ENCODE results near the gene HPS3.
"Not testable (repeated sequence)": the region's sequence is repeated elsewhere in the genome, so short reads cannot be mapped to it uniquely, and the experiment has no call there.

Gene HPS3

DNA sequence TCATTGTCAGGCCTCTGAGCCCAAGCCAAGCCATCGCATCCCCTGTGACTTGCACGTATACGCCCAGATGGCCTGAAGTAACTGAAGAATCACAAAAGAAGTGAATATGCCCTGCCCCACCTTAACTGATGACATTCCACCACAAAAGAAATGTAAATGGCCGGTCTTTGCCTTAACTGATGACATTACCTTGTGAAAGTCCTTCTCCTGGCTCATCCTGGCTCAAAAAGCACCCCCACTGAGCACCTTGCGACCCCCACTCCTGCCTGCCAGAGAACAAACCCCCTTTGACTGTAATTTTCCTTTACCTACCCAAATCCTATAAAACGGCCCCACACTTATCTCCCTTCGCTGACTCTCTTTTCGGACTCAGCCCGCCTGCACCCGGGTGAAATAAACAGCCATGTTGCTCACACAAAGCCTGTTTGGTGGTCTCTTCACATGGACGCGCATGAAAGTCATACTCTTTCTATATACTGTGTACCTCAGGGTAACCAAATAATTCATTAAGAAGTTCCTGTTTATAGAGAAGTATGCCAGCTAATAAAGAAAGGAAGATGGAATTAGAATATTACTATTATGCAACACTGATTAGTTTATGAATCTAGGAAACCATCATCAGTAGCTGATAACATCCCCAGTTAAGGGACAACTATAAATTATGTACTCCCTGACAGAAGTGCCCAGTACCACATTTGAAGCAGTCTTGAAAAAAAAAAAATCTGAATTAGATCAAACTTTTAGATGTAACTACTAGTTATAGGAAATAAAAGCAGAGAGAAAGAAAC, 67.6 kb downstream of the HPS3 start:
- DNase-seq = not testable (repeated sequence)

- DNase-seq = no peak
These were observed 68.2 kb downstream of the HPS3 start for GRCh38 chr3:149197669-149198068.

- no peak for DNase-seq
These were observed 69.2 kb downstream of the HPS3 start for GRCh38 chr3:149198611-149199010.

DNA sequence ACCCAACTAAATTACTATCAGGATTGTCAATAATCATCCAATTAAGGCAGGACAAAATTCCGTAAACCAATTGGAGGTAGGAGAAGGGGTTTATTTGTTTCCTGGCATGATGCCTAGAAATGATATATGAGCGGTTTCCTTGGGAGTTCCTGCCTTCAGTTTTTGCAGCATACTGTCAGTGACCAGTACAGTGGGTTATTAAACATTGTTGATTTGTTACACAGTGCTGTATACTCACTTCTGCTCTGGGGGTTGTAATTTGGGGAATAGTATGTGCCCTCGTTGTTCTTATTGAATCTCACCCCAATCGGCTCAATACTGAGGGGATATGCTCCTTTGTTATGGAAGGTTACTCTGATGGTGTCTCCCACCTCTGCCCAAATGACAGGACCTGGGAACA, 70.0 kb downstream of the HPS3 start:
- DNase-seq = no peak

DNA sequence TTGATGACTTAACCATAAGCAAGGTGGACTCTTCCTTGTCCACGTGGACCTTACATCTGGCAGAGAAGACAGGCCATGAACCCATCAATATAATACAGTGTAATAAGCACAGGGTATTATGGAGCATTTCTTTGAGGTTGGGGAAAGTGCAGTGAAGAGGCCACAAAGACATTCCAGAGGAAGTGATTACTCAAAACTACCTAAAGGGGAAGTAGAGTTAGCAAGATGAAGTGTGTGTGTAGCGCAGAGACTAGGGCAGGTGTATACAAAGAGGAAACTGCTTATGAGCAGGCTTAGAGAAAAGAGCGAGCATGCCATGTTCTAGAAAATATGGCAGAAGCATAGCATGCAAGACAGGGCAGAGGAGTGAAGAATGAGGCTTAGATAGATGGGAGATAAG, 74.3 kb downstream of the HPS3 start:
- DNase-seq = no peak

DNA sequence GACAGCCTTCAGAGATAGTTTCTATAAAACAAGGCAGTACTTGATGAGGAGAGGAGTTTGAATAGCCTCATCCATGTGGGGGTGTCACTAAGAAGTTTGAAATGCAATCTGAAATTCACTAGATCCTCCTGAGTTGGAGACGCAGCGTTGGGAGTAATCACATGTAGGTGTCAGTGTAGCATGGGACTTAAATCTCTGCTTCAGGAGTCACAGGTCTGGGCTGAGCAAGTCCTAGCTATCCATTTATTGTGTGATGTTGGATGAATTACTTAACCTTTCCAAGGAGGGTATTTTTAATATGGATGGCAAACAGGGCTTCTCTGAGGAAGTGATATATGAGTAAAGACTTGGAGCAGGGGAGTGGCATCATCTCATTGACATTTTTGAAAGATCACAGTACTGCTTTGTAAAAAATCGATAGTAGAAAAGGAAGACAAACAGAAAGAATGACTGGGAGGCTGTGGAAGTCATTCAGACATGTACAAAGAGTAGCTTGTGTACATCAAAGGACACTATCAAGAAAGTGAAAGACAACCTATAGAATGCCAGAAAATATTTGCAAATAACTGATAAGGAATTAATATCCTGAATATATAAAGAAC, 75.1 kb downstream of the HPS3 start:
- no peak for DNase-seq

DNA sequence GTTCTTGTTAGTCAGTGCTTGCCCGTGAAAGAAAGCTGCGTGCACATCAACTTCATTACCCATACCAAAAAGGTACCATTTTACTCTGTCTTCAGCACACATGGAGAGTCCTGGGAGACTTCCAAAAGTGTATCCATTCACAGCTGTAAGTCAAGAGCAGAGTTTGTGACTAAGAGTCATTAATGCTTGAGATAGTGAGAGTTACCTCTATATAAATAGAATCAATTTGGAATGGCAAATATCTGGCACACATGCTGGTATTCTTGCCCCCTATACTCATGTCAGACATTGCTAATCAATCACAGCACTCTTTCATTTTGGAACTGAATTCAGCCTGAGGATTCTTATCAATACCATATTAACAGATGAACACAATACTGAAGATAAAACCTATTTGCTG, 78.0 kb downstream of the HPS3 start:
- no peak for DNase-seq

- no peak for DNase-seq
These were observed 80.0 kb downstream of the HPS3 start for GRCh38 chr3:149209431-149209830.

DNA sequence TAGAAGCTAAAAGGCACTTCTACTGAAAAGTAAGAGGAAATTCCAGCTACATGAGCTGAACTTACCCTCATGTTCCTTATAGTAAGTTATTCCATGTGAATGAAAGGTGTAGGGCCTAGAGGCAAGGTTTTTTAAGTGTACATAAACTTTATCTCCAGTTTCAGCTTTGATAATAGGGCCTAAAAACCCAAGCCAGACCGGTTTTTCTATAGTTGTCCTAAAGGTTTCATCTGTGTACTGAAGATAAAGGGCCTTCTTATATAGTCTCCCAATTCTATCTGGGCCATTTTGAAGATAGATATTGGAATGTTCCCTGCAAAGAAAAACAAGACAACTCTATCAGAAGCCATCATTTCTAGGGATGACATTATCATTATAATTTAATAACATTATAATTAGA, 82.9 kb downstream of the HPS3 start:
- DNase-seq = no peak

DNA sequence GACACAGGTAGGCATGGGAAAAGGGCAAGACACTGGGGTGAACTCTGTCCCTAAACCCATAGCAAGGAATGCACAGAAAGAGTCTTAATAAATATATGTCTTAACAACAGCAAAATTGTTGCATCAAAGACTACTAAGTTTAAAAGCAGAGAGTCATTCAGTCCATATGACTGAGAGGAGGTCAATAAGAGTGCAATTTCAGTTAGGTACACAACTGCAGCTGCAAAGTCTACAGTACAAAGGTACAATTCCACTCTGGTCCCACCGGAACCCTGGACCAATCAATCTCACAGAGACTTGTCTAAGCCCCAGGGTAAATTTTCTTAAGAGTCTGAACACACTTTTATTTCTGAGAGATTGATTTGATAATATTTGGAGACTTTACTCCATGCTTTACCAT, 85.3 kb downstream of the HPS3 start:
- no peak for DNase-seq

DNA sequence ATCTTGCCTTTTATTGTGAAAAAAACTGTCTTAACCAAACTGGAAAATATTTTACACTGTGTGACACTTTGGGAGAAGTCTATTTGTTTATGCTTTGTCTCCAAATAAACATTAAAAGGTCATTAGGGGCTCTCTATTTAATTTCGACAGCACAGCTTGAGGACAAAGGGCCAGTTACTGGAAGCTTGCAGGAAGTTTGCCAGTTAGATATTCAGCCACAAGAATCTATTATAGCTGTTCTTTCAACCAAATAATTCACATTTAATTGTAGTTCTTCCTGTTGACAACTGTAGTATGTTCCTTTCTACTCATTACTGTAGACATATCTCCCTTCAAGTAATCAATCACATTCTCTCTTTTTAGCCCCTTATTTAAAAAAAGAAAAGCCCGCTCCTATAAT, 86.1 kb downstream of the HPS3 start:
- DNase-seq = no peak

- DNase-seq = no peak
These were observed 86.9 kb downstream of the HPS3 start for GRCh38 chr3:149216193-149216869.

DNA sequence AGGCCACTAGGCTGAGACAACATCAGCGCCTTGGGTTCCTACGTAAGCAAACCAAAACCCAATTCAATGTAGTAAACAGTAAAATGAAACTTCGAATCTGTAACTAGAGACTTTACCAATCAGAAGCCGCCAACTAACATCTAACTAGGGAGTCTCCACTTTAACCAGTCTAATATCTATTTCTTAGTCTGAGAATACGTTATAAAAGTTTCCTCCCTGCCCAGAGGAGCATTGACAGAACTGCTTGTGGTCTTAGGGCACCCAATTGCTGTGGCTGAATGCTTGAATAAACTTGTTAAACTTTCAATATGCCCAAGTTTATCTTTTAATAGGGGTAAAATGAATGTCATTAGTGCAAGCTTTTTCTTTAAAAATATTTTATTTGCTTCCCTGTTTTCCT, 87.9 kb downstream of the HPS3 start:
- no peak for DNase-seq

GRCh38 chr3:149219380-149220121, 90.1 kb downstream of the HPS3 start:
- not testable (repeated sequence) for DNase-seq

DNA sequence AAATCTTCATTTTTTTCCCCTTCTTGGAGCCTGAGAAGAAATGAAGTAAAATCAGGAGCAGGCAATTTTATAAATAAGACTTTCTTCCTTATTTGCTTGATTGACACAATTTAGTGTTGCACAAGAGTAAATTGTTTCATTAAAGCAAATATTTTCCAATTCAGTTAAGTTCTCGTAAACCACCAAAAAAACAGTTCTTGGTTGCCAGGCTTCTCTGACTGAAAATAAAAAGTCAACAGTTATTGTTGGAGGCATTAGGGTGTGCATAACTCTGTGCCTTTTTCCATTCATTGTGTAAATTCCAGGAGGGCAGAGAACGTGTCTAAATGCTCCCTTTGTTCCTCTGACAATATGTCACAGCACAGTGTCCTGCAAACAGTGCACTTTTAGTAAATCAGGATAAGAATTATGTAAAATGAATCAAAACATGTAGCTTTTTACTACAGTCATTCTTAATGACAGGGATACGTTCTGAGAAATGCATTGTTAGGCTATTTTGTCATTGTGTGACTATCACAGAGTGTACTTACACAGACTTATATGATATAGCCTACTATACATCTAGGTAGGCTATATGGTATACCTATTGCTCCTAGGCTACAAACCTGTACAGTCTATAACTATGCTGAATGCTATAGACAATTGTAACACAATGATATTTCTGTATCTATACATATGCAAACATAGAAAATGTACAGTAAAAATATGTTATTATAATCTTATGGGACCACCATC, 92.5 kb downstream of the HPS3 start, which contains the start of gene CP:
CP (minus strand) TSS at position 47 of the 735 bp plus-strand sequence; CDS start at position 10, 37 bp downstream.
- DNase-seq = no peak

Measured in cortex of kidney (tissue), 1 donor.